H9 (cell line): ENCODE data around the gene RALGAPA2. TPM values are rescaled to one million over a fixed set of nuclear protein-coding genes. Genes with fewer than 3 reads are reported as not detected.

ENCODE experiments used
- DNase-seq: peaks from one replicate; pipeline ENCODE4 v3.0.0-alpha.2; 2017
- H2AFZ ChIP-seq: one replicate; pipeline ENCODE4 v1.6.1; 2013; ENCODE audit warnings: mild to moderate bottlenecking, low read length, control low read depth, moderate library complexity
- H2AK5ac ChIP-seq: 2 replicates; pipeline ENCODE4 v1.6.1; 2013; ENCODE audit warnings: low read length, control low read depth, mixed read lengths; ENCODE audit not compliant: insufficient read length
- H2BK120ac ChIP-seq: one replicate; pipeline ENCODE4 v1.6.1; 2013; ENCODE audit warnings: low read depth, mild to moderate bottlenecking, low read length, control low read depth, inconsistent platforms; ENCODE audit not compliant: poor library complexity, severe bottlenecking
- H2BK12ac ChIP-seq: 2 replicates; pipeline ENCODE4 v1.6.1; 2013; ENCODE audit warnings: low read length, control low read depth, mixed read lengths, low read depth; ENCODE audit not compliant: insufficient read length
- H2BK15ac ChIP-seq: 2 replicates; pipeline ENCODE4 v1.6.1; 2013; ENCODE audit warnings: low read depth, low read length, control low read depth
- H2BK20ac ChIP-seq: one replicate; pipeline ENCODE4 v1.6.1; 2013; ENCODE audit warnings: low read depth, mild to moderate bottlenecking, low read length, control low read depth, inconsistent platforms; ENCODE audit not compliant: poor library complexity, severe bottlenecking
- H2BK5ac ChIP-seq: 2 replicates; pipeline ENCODE4 v1.6.1; 2013; ENCODE audit warnings: low read length, control low read depth, mixed read lengths; ENCODE audit not compliant: insufficient read length
- H3K14ac ChIP-seq: 2 replicates; pipeline ENCODE4 v1.6.1; 2013; ENCODE audit warnings: low read length, control low read depth; ENCODE audit not compliant: insufficient read depth
- H3K18ac ChIP-seq: 2 replicates; pipeline ENCODE4 v1.6.1; 2013; ENCODE audit warnings: low read depth, mild to moderate bottlenecking, mixed read lengths, low read length, control low read depth; ENCODE audit not compliant: insufficient read length
- H3K23ac ChIP-seq: 2 replicates; pipeline ENCODE4 v1.6.1; 2013; ENCODE audit warnings: low read length, control low read depth, mixed read lengths, low read depth; ENCODE audit not compliant: insufficient read length
- H3K23me2 ChIP-seq: 2 replicates; pipeline ENCODE4 v1.6.1; 2013; ENCODE audit warnings: low read depth, mild to moderate bottlenecking, mixed read lengths, low read length, control low read depth; ENCODE audit not compliant: insufficient read length, poor library complexity, severe bottlenecking
- H3K27ac ChIP-seq: 2 replicates; pipeline ENCODE4 v1.5.1; 2013; ENCODE audit warnings: low read length, control low read depth, mixed read lengths, low read depth; ENCODE audit not compliant: insufficient read length
- H3K27me3 ChIP-seq: 2 replicates; pipeline ENCODE4 v1.6.1; 2013; ENCODE audit warnings: low read length, control low read depth, inconsistent platforms; ENCODE audit not compliant: insufficient read depth
- H3K4ac ChIP-seq: 2 replicates; pipeline ENCODE4 v1.6.1; 2013; ENCODE audit warnings: low read depth, mild to moderate bottlenecking, control low read depth, inconsistent platforms, low read length, moderate library complexity
- H3K4me1 ChIP-seq: 2 replicates; pipeline ENCODE4 v1.6.1; 2013; ENCODE audit warnings: low read length, control low read depth, inconsistent platforms; ENCODE audit not compliant: insufficient read depth
- H3K4me2 ChIP-seq: 2 replicates; pipeline ENCODE4 v1.6.1; 2013; ENCODE audit warnings: low read length, control low read depth, mixed read lengths; ENCODE audit not compliant: insufficient read length, insufficient read depth
- H3K56ac ChIP-seq: 2 replicates; pipeline ENCODE4 v1.6.1; 2013; ENCODE audit warnings: low read depth, mild to moderate bottlenecking, mixed read lengths, low read length, control low read depth; ENCODE audit not compliant: insufficient read length
- H3K79me1 ChIP-seq: 2 replicates; pipeline ENCODE4 v1.6.1; 2013; ENCODE audit warnings: low read depth, mild to moderate bottlenecking, moderate library complexity, low read length, control low read depth, inconsistent platforms; ENCODE audit not compliant: insufficient read depth, poor library complexity, severe bottlenecking
- H3K79me2 ChIP-seq: 2 replicates; pipeline ENCODE4 v1.6.1; 2013; ENCODE audit warnings: low read length, control low read depth, inconsistent platforms; ENCODE audit not compliant: insufficient read depth
- H3K9ac ChIP-seq: 2 replicates; pipeline ENCODE4 v1.6.1; 2013; ENCODE audit warnings: low read length, control low read depth, mixed read lengths; ENCODE audit not compliant: insufficient read length; ENCODE audit errors: extremely low read depth
- H3K9me3 ChIP-seq: one replicate; pipeline ENCODE4 v1.6.1; 2013; ENCODE audit warnings: low read depth, low read length, inconsistent platforms; ENCODE audit not compliant: control insufficient read depth
- H3T11ph ChIP-seq: one replicate; pipeline ENCODE4 v1.6.1; 2013; ENCODE audit warnings: mild to moderate bottlenecking, low read length, control low read depth, inconsistent platforms
- H4K20me1 ChIP-seq: one replicate; pipeline ENCODE4 v1.6.1; 2013; ENCODE audit not compliant: control insufficient read depth, insufficient read length, insufficient read depth
- H4K5ac ChIP-seq: 2 replicates; pipeline ENCODE4 v1.6.1; 2013; ENCODE audit warnings: low read depth, mild to moderate bottlenecking, mixed read lengths, low read length, control low read depth; ENCODE audit not compliant: insufficient read length
- H4K8ac ChIP-seq: replicated peaks from 2 replicates; pipeline ENCODE4 v1.6.1; 2013; ENCODE audit warnings: low read length, control low read depth, mixed read lengths, low read depth; ENCODE audit not compliant: insufficient read length
- H4K91ac ChIP-seq: 2 replicates; pipeline ENCODE4 v1.6.1; 2013; ENCODE audit warnings: low read depth, mild to moderate bottlenecking, moderate library complexity, mixed read lengths, low read length, control low read depth; ENCODE audit not compliant: insufficient read length
- H3K27ac Mint-ChIP-seq, 3 experiments: 2 replicates in 2 of 3; 3 replicates in 1 of 3; pipeline ENCODE4 v1.8.0; 2020 to 2021; ENCODE audit warnings: mixed read lengths in 3 of 3, mild to moderate bottlenecking in 1 of 3, moderate library complexity in 1 of 3
- H3K27me3 Mint-ChIP-seq: 2 replicates; pipeline ENCODE4 v1.8.0; 2021; ENCODE audit warnings: low read depth, mild to moderate bottlenecking, moderate library complexity, mixed read lengths
- H3K36me3 Mint-ChIP-seq, 3 experiments: 2 replicates in 2 of 3; 3 replicates in 1 of 3; pipeline ENCODE4 v1.8.0; 2020 to 2021; ENCODE audit warnings: low read depth in 3 of 3, mixed read lengths in 3 of 3; ENCODE audit not compliant: insufficient read depth in 1 of 3
- H3K4me1 Mint-ChIP-seq, 2 experiments: 2 replicates each; pipeline ENCODE4 v1.8.0; 2020; ENCODE audit warnings: mixed read lengths in 2 of 2
- H3K4me3 Mint-ChIP-seq, 2 experiments: 2 replicates in 1 of 2; 3 replicates in 1 of 2; pipeline ENCODE4 v1.8.0; 2020 to 2021; ENCODE audit warnings: mild to moderate bottlenecking in 2 of 2, mixed read lengths in 2 of 2, moderate library complexity in 1 of 2
- H3K9me3 Mint-ChIP-seq, 2 experiments: 2 replicates in 1 of 2; 3 replicates in 1 of 2; pipeline ENCODE4 v1.8.0; 2020; ENCODE audit warnings: mild to moderate bottlenecking in 2 of 2, mixed read lengths in 2 of 2, moderate library complexity in 1 of 2
- WGBS: extraction: QIAGEN DNeasy Blood & Tissue Kit; methylation state at CpG from one replicate; pipeline ENCODE4 v1.1.7; 2013; ENCODE audit warnings: missing lambda C conversion rate, low lambda C conversion rate, mixed read lengths; ENCODE audit not compliant: insufficient read length; ENCODE audit errors: extremely low coverage; 5-methylcytosine and 5-hydroxymethylcytosine counted together
- total RNA-seq: library from RNA; stranded (reverse); gene quantifications from 2 replicates; pipeline ENCODE4 v1.2.1, GENCODE V29; 2021
- TF ChIP-seq, protein P1 (sequence below): fragments of 200-600 bp; sonication (generic); conservative IDR thresholded peaks from 3 replicates; pipeline ENCODE4 v1.8.0; 2021; ENCODE audit warnings: antibody characterized with exemption, mild to moderate bottlenecking

Gene RALGAPA2
- total RNA-seq, 1 experiment from 2014 or later = 16.6 TPM

DNA sequence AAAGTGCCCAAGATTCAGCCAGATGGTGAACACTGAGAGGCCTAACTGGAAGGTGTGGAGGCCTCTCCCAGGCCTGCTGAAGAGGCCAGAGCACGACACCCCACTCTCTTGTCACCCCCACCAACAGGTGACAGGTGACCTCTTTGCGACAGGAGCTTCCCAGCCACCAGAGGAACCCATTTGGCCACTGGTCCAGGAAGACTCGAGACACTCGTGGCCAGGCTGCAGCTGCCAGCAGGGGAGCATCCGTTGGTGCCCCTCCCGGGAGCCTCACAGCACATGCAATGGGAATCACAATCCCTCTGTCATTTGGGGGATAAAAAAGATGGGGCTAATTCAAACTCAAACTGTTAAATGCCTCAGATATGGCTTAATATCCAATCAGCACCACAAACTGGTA lies 181.2 kb downstream of the RALGAPA2 start:
- Histone ChIP-seq H3K79me1 (no peaks in the 10 kb centered on the region), H2BK15ac (no peak overlapping the region), H3K56ac (no peak overlapping the region), H3K27ac (no peak overlapping the region), H3K9me3 (no peaks in the 10 kb centered on the region), H3K23me2 (no peaks in the 10 kb centered on the region), H3K27me3 (no peaks in the 10 kb centered on the region), H3K4me1 (peaks cover 2% of the 10 kb centered on the region; the same call in 1 of the 2 replicates), H4K20me1 (no peaks in the 10 kb centered on the region), H3K14ac (no peak overlapping the region), H2AFZ (no peak overlapping the region), H3K79me2 (no peaks in the 10 kb centered on the region), H4K91ac (no peak overlapping the region), H3K18ac (no peak overlapping the region), H2BK12ac (no peak overlapping the region), H2BK120ac (no peak overlapping the region), H3K4me2 (no peak overlapping the region), H3K9ac (no peak overlapping the region), H2BK5ac (no peak overlapping the region), H2AK5ac (no peak overlapping the region), H4K5ac (no peak overlapping the region), H3T11ph (no peak overlapping the region), H3K4ac (no peak overlapping the region), H3K23ac (no peak overlapping the region), H2BK20ac (no peak overlapping the region), H4K8ac (no peak overlapping the region)
- Mint-ChIP-seq H3K9me3 (no peaks in the 10 kb centered on the region), H3K27me3 (no peaks in the 10 kb centered on the region; the same call in 1 of the 2 replicates), H3K36me3 (peaks cover 0 to 3% (median 2%) of the 10 kb centered on the region in 3 experiments; a peak in 3 of 7 replicates), H3K4me1 (peaks cover 7 to 8% of the 10 kb centered on the region in 2 experiments; a peak in 2 of 4 replicates), H3K27ac (no peak overlapping the region), H3K4me3 (no peak overlapping the region)
- TF ChIP-seq, protein P1, sequence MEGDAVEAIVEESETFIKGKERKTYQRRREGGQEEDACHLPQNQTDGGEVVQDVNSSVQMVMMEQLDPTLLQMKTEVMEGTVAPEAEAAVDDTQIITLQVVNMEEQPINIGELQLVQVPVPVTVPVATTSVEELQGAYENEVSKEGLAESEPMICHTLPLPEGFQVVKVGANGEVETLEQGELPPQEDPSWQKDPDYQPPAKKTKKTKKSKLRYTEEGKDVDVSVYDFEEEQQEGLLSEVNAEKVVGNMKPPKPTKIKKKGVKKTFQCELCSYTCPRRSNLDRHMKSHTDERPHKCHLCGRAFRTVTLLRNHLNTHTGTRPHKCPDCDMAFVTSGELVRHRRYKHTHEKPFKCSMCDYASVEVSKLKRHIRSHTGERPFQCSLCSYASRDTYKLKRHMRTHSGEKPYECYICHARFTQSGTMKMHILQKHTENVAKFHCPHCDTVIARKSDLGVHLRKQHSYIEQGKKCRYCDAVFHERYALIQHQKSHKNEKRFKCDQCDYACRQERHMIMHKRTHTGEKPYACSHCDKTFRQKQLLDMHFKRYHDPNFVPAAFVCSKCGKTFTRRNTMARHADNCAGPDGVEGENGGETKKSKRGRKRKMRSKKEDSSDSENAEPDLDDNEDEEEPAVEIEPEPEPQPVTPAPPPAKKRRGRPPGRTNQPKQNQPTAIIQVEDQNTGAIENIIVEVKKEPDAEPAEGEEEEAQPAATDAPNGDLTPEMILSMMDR = no peak
- DNase-seq = no peak
- WGBS = no CpG with 5 or more reads among the region's 6 CpGs
